GM21529 (cell line): ENCODE results near the gene CACNA2D4.

Experiments
- ATAC-seq: cut with Tn5 transposase; IDR thresholded peaks from one replicate; pipeline ENCODE4 v1.9.1; 2021; ENCODE audit not compliant: unreplicated experiment

The CACNA2D4 gene

DNA sequence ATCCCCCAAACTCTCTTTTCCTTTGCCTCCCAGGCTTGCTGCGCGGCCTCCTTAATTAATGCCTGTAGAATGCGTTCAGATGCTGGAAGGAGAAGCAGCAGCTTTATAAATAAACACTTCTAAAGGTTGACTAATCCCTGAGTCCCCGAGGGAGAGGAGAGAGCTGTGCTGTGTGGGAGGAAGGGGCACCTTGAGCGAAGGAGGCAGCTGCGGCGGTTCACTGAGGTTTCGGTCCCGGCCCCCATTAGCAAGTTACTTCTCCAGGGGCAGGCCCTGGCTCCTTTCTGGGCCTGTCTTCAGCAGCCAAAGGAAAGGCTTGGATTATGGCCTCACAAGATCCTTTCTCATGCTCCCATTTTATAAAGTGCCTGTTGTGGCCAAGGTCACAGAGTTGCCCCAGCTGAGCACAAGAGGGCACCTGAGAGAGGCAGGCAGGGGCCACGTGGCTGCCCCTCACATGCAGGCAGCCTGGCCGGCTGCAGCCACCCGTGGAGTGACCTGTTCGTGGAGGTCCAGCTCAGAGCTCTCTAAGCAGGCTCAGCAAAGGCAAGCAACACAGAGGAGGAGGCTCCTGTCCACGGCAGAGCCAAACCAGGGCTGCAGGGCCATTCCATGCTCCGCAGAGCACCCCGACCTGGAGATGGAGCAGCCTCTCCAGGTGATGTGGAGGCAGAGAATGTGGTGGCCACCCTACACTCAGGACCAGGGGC, 15.0 kb upstream of the CACNA2D4 start:
- ATAC-seq = no peak

- ATAC-seq = no peak
These were observed 13.9 kb upstream of the CACNA2D4 start for GRCh38 chr12:1932264-1932777.

- ATAC-seq = no peak
These were observed 13.2 kb upstream of the CACNA2D4 start for GRCh38 chr12:1931642-1932041.

- no peak for ATAC-seq
These were observed 12.5 kb upstream of the CACNA2D4 start for GRCh38 chr12:1930803-1931597.

DNA sequence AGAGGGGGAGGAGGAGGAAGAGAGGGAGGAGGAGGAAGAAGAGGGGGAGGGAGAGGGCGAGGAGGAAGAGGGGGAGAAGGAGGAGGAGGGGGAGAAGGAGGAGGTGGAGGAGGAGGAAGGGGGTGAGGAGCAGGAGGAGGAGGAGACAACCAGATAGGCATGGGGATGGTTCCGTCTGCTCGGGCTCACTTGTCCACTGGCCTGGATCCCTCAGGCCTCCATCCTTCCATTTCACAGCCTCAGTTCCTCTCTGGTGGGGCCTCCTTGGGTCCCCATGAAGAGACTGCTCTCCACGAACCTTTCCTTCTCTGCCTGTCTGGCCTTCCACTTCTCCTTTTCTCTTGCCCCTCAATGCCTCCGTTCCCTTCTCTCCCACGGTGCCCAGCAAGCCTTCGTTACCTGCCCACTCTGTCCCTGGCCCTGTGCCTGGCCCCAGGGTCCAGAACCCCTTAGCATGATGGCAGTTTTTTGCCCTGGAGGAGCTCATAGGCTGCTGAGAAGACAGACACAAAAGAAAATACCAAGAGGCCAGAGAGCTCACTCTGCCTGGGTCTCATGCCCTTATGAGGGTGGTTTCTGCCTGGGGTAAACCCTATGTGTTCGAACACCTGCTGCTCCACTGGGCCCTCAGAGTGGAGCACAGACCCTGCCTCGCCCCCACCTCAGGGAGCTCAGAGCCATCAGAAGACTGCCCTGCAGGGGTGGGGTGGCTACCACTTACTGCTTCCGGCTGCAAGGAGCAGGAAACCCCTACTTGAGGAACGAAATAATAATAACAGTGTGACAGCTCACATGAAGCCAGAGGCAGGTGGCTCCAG, 11.7 kb upstream of the CACNA2D4 start:
- no peak for ATAC-seq

DNA sequence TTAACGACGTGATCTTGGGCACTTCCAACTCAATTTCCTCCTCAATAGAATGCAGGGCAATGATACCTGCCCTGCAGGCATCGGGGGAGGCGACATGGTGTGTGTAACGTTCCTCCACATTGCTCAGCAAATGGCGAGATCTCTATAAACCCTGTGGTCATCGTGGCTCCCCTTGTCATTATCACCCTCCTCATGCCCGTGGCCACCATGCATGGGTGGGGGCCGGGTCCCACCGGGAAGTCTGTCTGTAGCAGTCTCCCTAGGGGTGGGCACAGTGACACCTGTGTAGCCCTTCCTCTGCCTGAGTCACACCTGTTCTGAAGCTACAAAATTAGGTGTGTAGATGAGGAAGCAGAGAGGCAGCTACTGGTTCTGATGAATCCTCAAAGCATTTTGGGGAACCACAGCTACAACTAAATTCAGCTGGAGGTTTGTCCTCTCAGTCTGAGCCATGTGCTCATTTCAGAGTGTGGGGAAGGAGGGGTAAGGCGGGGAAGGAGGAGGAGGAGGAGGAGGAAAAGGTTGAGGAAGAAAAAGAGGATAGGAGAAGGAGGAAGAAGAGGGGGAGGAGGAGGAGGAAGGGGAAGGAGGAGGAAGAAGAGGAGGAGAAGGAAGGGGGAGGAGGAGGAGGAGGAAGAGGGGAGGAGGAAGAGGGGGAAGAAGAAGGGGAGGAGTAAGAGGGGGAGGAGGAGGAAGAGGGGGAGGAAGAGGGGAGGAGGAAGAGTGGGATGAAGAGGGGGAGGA, 11.0 kb upstream of the CACNA2D4 start:
- ATAC-seq = no peak

DNA sequence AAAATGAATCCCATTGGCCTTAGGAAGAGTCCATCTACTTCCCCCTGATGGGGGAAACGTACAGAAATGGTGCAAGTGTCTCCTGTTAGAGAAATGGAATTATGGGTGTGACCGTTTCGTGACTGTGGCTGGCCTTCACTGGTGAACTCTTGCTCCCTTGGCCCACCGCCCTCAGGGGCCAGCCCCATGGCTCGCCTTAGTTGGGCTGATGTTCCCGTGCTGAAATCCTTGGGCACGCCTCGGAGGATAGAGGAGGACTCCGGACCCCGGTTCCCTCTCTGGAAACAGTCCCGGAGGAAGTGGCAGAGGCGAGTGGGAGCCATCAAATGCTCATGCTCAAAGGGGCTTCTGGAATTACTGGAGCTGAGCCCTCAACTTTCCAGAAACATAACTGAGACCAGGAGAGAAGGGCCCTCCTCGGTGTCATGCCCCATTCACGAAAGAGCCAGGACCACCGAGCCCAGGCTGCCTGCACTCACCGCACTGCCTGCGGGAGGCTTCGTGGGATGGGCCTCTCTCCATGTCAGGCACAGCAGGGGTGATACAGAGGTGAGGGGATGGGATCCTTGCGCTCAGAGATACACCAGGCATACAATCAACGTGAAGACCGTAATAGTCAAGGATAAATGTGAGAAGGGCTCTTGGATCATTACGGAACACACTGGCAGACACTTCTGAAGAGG, 10.1 kb upstream of the CACNA2D4 start:
- no peak for ATAC-seq

DNA sequence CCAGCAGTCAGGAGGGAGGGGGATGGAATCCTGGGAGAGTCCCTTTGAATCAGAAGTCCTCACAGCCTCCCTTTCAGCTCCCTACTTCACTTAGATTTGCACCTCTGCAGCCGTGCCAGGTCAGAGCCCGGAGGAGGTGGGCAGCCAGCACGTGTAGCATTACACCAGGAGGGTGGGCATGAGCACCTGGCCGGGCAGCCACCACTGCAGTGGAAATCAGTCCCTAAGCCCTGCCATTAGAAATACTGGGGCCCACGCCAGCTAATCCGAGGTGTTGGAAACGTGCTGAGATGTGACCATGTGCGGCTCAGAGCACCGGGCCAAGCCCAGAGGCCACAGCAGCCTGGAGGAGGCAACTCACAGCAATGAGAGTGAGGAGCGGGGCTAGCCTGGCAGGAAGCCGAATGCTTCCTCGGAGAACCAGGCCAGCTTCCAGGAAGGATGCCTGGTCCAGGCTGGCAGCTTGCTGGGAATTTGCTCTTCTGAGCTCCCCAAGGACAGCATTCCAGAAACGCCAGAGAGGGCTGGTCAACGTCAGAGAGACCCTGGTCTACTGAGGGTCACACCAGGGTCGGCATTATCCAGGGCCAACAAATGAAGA, 9.4 kb upstream of the CACNA2D4 start:
- ATAC-seq = no peak

DNA sequence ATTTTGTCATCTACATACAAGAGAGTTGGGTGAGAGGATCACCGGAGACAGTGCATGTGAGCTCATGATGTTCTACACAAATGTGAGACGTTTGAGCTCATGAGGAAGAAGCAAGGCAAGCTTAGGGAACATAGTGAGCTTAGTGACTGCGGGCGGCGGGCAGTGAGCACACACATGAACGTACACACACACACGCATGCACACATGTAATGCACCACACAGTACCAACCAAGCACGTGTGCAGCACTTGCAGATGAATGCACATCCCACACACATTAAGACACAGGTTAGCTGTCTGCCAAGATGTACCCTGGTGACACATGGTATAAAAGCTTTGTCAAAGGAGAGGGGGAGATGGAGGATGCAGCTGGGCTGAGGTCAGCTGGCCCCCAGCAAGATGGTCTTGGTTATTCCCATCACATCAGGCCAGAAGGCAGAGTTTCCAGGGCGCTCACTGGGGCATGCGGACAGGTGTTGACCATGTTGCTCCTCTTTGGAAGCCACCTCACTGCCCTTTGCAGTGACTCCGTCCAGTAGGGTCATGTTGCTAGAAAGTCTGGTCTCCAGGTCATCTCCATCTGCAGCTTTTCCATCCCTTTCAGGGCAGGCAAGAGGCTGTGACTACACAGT, 8.7 kb upstream of the CACNA2D4 start:
- no peak for ATAC-seq

- no peak for ATAC-seq
These were observed 7.8 kb upstream of the CACNA2D4 start for GRCh38 chr12:1926251-1926657.

DNA sequence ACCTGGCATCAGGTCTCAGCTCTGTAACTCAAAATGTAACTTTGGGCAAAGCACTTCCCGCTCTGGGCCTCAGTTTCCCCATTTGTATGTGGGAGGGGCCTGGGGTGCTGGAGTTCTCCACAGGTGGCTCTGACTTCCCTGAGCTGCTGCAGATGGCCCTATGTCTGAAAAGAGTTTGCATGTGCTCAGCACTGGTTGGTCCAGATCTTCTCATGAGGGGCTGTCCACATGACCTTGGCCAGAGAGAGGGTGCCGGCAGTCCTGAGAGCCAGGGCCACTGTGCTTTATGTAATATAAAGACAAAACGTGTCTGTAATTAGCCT, 7.2 kb upstream of the CACNA2D4 start:
- ATAC-seq = no peak

- no peak for ATAC-seq
These were observed 6.7 kb upstream of the CACNA2D4 start for GRCh38 chr12:1924996-1925683.

DNA sequence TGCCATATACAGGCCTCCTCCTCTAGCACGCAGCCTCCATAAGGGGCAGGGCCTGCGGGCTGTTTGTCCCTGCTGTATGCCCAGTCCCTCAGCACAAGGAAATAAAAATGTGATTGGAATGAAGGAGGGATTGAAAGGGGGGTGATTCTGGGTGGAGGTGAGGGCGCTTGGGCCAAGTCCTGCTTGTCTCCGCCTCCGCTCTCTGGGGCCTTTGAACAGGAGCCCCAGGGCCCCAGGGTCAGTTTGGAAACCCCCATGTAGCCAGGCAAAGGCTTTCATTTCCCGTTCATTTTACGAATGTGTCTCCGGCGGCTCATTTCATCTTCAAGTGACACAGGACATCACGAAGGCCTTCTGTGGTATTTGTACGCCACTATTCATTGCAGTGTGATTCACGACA, 4.5 kb upstream of the CACNA2D4 start:
- no peak for ATAC-seq

- ATAC-seq = no peak
These were observed 3.7 kb upstream of the CACNA2D4 start for GRCh38 chr12:1922075-1922709.

GRCh38 chr12:1920971-1921370, 2.5 kb upstream of the CACNA2D4 start:
- ATAC-seq = no peak

DNA sequence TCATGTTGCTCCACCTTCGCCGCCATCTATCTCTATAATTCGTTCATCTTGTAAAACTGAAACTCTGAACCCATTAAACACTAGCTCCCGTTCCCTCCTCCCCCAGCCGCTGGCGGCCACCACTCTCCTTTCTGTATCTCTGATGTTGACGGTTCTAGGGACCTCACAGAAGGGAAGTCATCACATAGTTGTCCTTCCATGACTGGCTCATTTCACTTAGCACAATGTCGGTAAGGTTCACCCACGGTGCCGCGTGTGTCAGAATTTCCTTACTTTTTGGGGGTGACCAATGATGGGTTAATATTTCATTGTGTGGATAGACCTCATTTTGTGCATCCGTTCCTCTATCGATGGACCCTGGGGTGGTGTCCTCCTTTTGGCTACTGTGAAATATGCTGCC, 2.0 kb upstream of the CACNA2D4 start:
- ATAC-seq = no peak

DNA sequence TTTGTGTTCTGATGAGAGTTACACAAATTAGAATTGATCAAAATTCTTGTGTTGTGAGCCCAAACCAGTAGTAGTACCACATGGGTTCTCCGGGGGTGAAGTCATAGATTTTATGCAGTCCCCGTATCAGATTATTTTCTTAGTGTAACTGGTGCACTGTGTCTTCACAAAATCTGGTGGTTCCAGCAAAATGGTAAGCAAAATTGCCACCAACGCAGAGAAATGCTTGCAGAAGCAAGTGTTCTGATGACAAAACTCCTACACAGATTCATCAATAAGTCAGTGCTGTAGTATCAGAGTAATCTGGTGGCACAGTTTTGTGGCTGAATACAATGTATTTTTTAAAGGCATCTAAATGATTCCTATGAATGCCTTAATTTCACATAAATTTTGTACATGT, 1.3 kb upstream of the CACNA2D4 start:
- ATAC-seq = no peak

DNA sequence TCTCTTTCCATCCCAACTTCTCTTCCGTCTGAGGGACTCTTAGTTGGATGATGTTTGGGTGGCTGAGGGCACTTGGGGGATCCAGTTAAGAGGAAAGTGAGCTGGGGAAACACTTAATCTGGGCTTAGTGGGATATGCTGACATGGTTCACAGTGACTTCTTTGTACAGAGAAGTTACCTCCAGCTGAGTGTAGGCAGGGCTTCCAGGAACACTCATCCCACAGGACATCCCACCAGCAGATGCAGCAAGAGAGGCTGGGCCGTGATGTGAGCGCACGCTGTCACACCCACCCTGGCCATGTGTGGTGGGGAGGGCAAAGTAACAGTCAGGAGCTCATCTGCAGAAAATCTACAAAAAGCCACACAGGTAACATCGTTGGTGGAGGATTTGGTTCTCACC, 832 bp upstream of the CACNA2D4 start:
- ATAC-seq = no peak

- no peak for ATAC-seq
These were observed 408 bp upstream of the CACNA2D4 start for GRCh38 chr12:1918884-1919236.
